CD14-positive monocyte (primary cell): ENCODE results near the gene ME3. TPM values are rescaled to one million over a fixed set of nuclear protein-coding genes. Genes with fewer than 3 reads are reported as not detected.

Experiments used
- DNase-seq, 3 donors: peaks; one replicate each; pipeline ENCODE4 v3.0.0-alpha.2; 2011 to 2022
- H2AFZ ChIP-seq: 2 replicates; pipeline ENCODE4 v1.6.0; 2012; ENCODE audit warnings: mild to moderate bottlenecking, low read depth, low read length, inconsistent platforms; ENCODE audit not compliant: insufficient read depth, poor library complexity, severe bottlenecking
- H3K27ac ChIP-seq, 2 donors: 1 replicate in 1 of 2; 2 replicates in 1 of 2; pipeline ENCODE4 v1.5.1; 2012 to 2013; ENCODE audit warnings: low read length in 2 of 2, control low read depth in 1 of 2, inconsistent platforms in 1 of 2, low read depth in 1 of 2, mild to moderate bottlenecking in 1 of 2
- H3K27me3 ChIP-seq, 2 donors: one replicate each; pipeline versions ENCODE4 v1.6.0 to v1.6.1; 2011 to 2013; ENCODE audit warnings: low read length in 2 of 2; ENCODE audit not compliant: control insufficient read depth in 2 of 2, insufficient read depth in 2 of 2
- H3K36me3 ChIP-seq, 2 donors: replicated peaks in 1 of 2; 1 replicate in 1 of 2; 2 replicates in 1 of 2; pipeline versions ENCODE4 v1.5.1 to v1.6.1; 2012 to 2013; ENCODE audit warnings: low read length in 2 of 2, control low read depth in 1 of 2, inconsistent platforms in 1 of 2, mild to moderate bottlenecking in 1 of 2; ENCODE audit not compliant: insufficient read depth in 2 of 2, control insufficient read depth in 1 of 2
- H3K4me1 ChIP-seq, 2 donors: 1 replicate in 1 of 2; 2 replicates in 1 of 2; pipeline versions ENCODE4 v1.5.1 to v1.6.1; 2012 to 2013; ENCODE audit warnings: low read length in 2 of 2, control low read depth in 1 of 2, inconsistent platforms in 1 of 2, mild to moderate bottlenecking in 1 of 2, moderate library complexity in 1 of 2; ENCODE audit not compliant: insufficient read depth in 2 of 2, control insufficient read depth in 1 of 2
- H3K4me2 ChIP-seq: replicated peaks from 2 replicates; pipeline ENCODE3; 2012; ENCODE audit warnings: low read length, moderate library complexity, mild to moderate bottlenecking; ENCODE audit not compliant: poor library complexity, severe bottlenecking; ENCODE audit errors: extremely low read depth
- H3K4me3 ChIP-seq, 3 experiments: fragments of 200-600 bp in 1 of 3; sonication (generic) in 1 of 3; replicated peaks in 1 of 3; 1 replicate in 2 of 3; 2 replicates in 1 of 3; pipeline ENCODE4 v1.5.1; 2011 to 2013; ENCODE audit warnings: low read length in 3 of 3, mild to moderate bottlenecking in 3 of 3, control low read depth in 2 of 3, low read depth in 2 of 3, inconsistent platforms in 1 of 3, moderate library complexity in 1 of 3
- H3K79me2 ChIP-seq: 2 replicates; pipeline ENCODE4 v1.6.0; 2012; ENCODE audit warnings: mild to moderate bottlenecking, control low read depth, inconsistent platforms, low read length, moderate library complexity; ENCODE audit not compliant: insufficient read depth
- H3K9ac ChIP-seq: 2 replicates; pipeline ENCODE4 v1.6.0; 2017; ENCODE audit warnings: low read length, mild to moderate bottlenecking; ENCODE audit not compliant: insufficient read depth, poor library complexity, severe bottlenecking
- H3K9me3 ChIP-seq, 2 donors: replicated peaks in 1 of 2; 1 replicate in 1 of 2; 2 replicates in 1 of 2; pipeline versions ENCODE4 v1.5.1 to v1.6.1; 2012 to 2013; ENCODE audit warnings: low read length in 2 of 2, control low read depth in 1 of 2; ENCODE audit not compliant: control insufficient read depth in 1 of 2, insufficient read depth in 1 of 2
- H4K20me1 ChIP-seq: 2 replicates; pipeline ENCODE4 v1.6.0; 2012; ENCODE audit warnings: mild to moderate bottlenecking, low read length, control low read depth, moderate library complexity; ENCODE audit not compliant: insufficient read depth
- H3K27ac Mint-ChIP-seq, 7 donors: one replicate each; pipeline ENCODE4 v1.8.0; 2020; ENCODE audit warnings: mild to moderate bottlenecking in 7 of 7, mixed read lengths in 7 of 7, moderate library complexity in 6 of 7, inconsistent platforms in 2 of 7
- H3K27me3 Mint-ChIP-seq, 3 donors: one replicate each; pipeline ENCODE4 v1.8.0; 2021 to 2022; ENCODE audit warnings: low read depth in 3 of 3, mild to moderate bottlenecking in 3 of 3, mixed read lengths in 3 of 3, moderate library complexity in 3 of 3, inconsistent platforms in 1 of 3
- H3K36me3 Mint-ChIP-seq, 2 donors: one replicate each; pipeline ENCODE4 v1.8.0; 2020; ENCODE audit warnings: mixed read lengths in 2 of 2, inconsistent platforms in 1 of 2, mild to moderate bottlenecking in 1 of 2
- H3K4me1 Mint-ChIP-seq: one replicate; pipeline ENCODE4 v1.8.0; 2020; ENCODE audit warnings: mild to moderate bottlenecking, mixed read lengths
- H3K4me3 Mint-ChIP-seq, 2 donors: one replicate each; pipeline ENCODE4 v1.8.0; 2020; ENCODE audit warnings: mild to moderate bottlenecking in 2 of 2, mixed read lengths in 2 of 2, moderate library complexity in 1 of 2
- H3K9me3 Mint-ChIP-seq, 7 donors: one replicate each; pipeline ENCODE4 v1.8.0; 2020 to 2022; ENCODE audit warnings: mixed read lengths in 7 of 7, mild to moderate bottlenecking in 6 of 7, moderate library complexity in 6 of 7, inconsistent platforms in 2 of 7
- WGBS: methylation state at CpG from one replicate; pipeline ENCODE4 v1.1.5; 2013; ENCODE audit warnings: missing lambda C conversion rate; ENCODE audit not compliant: insufficient coverage; 5-methylcytosine and 5-hydroxymethylcytosine counted together
- intact Hi-C, 2 donors: fragments of 100-400 bp; cut with micrococcal nuclease; formaldehyde crosslinking; loops; one replicate each; pipeline versions ENCODE4 v1.15.0 to v1.15.1; 2023
- polyA plus RNA-seq, 3 donors: library from polyadenylated mRNA; depleted of rRNA in 1 of 3; unstranded in 2 of 3; stranded (reverse) in 1 of 3; fragments of 300-500 nt in 2 of 3; fragments of >200 nt in 1 of 3; fragmentation: Illumina TruSeq in 2 of 3; gene quantifications; 1 replicate in 2 of 3; 2 replicates in 1 of 3; pipeline ENCODE4 v1.2.3, GENCODE V29; 2012 to 2021
- TF ChIP-seq, protein P1 (sequence below): fragments of 200-600 bp; IDR thresholded peaks from one replicate; pipeline ENCODE4 v1.8.0; 2022; ENCODE audit warnings: antibody characterized with exemption, mild to moderate bottlenecking

The ME3 gene
- polyA plus RNA-seq, 3 donors: 0.31 to 3.0 (median 0.42) TPM

GRCh38 chr11:86699040-86699791 lies 26.8 kb upstream of the ME3 start:
- TF ChIP-seq, protein P1, sequence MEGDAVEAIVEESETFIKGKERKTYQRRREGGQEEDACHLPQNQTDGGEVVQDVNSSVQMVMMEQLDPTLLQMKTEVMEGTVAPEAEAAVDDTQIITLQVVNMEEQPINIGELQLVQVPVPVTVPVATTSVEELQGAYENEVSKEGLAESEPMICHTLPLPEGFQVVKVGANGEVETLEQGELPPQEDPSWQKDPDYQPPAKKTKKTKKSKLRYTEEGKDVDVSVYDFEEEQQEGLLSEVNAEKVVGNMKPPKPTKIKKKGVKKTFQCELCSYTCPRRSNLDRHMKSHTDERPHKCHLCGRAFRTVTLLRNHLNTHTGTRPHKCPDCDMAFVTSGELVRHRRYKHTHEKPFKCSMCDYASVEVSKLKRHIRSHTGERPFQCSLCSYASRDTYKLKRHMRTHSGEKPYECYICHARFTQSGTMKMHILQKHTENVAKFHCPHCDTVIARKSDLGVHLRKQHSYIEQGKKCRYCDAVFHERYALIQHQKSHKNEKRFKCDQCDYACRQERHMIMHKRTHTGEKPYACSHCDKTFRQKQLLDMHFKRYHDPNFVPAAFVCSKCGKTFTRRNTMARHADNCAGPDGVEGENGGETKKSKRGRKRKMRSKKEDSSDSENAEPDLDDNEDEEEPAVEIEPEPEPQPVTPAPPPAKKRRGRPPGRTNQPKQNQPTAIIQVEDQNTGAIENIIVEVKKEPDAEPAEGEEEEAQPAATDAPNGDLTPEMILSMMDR: no peak
- Histone ChIP-seq H3K27ac (no peak overlapping the region), H3K9me3 (no peaks in the 10 kb centered on the region), H4K20me1 (no peaks in the 10 kb centered on the region), H3K4me1 (peaks cover 0 to 3% of the 10 kb centered on the region in 2 donors), H3K36me3 (no peaks in the 10 kb centered on the region), H3K4me2 (no peak overlapping the region), H3K27me3 (no peaks in the 10 kb centered on the region), H3K4me3 (no peak overlapping the region), H3K79me2 (no peaks in the 10 kb centered on the region), H2AFZ (no peak overlapping the region), H3K9ac (no peak overlapping the region)
- intact Hi-C loops: no loop called here
- Mint-ChIP-seq H3K36me3 (no peaks in the 10 kb centered on the region), H3K9me3 (peaks cover 0 to 2% (median 0%) of the 10 kb centered on the region in 7 donors), H3K4me1 (peaks cover 5% of the 10 kb centered on the region), H3K27me3 (peaks cover 0 to 2% (median 0%) of the 10 kb centered on the region in 3 donors), H3K27ac (no peak overlapping the region), H3K4me3 (no peak overlapping the region)
- 83% methylated on average over 1 of the region's 1 CpG for WGBS
- DNase-seq: no peak

GRCh38 chr11:86698639-86699038 lies 26.2 kb upstream of the ME3 start:
- H3K4me3 Mint-ChIP-seq: no peak overlapping the region
- Histone ChIP-seq H2AFZ (no peak overlapping the region), H3K9ac (no peak overlapping the region), H3K36me3 (no peaks in the 10 kb centered on the region), H3K9me3 (no peaks in the 10 kb centered on the region), H3K27ac (no peak overlapping the region), H3K4me1 (no peaks in the 10 kb centered on the region), H4K20me1 (no peaks in the 10 kb centered on the region), H3K27me3 (no peaks in the 10 kb centered on the region), H3K79me2 (no peaks in the 10 kb centered on the region), H3K4me3 (no peak overlapping the region), H3K4me2 (no peak overlapping the region)
- intact Hi-C loops: no loop called here
- H3K36me3 Mint-ChIP-seq: no peaks in the 10 kb centered on the region
- peaks cover 0 to 2% (median 0%) of the 10 kb centered on the region in 3 donors for H3K27me3 Mint-ChIP-seq
- no peak for DNase-seq
- no peaks in the 10 kb centered on the region for H3K4me1 Mint-ChIP-seq
- peaks cover 0 to 2% (median 0%) of the 10 kb centered on the region in 7 donors for H3K9me3 Mint-ChIP-seq
- TF ChIP-seq, protein P1: no peak
- H3K27ac Mint-ChIP-seq: no peak overlapping the region
- no CpG with 5 or more reads among the region's 1 CpG for WGBS
